NCI-H526 (cell line): ENCODE results near the gene PLCL1.

Source experiments
- DNase-seq, 2 experiments: peaks; one replicate each; lab custom pipeline; 2025; lab: John Stamatoyannopoulos, UW

PLCL1 gene

DNA sequence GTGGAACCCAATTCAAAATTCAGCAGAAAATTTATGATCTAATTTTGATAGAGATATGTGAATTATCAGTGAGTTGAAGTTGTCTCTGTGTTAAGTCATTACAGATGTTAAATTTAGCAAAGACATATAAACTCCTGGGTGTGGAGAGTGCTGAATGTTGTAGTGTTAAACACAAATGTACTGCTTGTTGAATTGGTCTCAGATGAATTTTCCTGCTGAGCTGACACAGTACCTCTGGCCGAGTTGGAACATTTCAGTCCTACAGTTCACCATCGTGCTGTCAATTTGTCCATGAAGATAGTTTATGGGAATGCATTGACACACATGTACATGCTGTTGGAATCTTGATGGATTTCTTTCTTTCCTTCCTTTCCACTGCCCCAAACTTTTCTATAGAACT lies 255.9 kb downstream of the PLCL1 start:
- no peak for DNase-seq

DNA sequence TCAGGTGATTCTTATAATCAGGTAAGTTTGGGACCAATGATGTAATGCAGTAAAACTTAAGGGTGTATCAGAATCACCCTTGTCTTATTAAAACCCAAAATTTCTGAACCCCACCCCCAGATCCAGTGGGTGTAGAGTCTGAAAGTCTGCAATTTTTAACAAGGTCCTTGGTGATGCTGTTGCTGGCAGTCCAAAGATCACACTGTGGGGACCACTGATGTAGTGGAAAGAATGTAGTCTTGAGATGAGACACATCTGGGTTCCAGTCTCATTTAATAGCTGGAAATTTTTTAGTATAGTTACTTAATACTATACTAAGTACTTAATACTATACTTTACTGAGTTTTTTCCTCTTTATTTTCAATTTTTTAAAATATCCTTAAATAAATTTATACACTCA lies 258.4 kb downstream of the PLCL1 start:
- no peak for DNase-seq

DNA sequence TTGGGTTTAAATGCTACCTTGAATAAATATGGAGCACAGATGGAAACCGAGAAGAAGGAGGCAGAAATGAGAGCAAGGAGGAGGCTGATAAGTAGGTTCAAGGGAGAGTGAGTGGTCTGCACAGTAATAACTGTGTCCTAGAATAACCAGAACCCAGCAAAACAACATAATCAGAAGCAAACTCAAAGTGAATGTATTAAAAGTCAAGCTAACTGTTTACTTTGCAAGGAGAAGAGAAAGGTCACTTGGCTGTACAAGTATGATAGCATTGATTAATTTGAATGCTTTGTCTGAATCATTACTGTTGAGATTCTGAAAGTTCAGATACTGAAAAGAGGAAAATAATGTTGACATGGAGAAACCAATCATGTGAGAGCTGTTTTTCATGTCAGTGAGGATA lies 258.8 kb downstream of the PLCL1 start:
- DNase-seq = no peak

DNA sequence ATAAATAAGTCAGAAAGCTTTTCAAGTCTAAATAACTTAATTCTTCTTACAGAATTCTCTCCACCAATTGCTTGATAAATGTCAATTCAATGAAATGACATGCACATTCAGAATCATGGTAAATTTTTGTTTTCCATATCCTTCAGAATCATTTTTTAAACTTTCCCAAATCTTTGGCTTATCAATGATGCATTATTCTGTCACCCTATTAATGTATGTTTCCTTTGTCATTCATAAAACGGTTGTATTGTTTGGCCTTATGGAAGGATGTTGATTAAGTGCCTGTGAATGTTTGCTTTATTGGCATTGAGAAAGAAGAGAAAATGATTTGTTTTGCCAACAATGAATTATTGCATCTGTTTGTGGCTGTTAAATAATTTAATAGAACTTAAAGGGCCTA lies 260.9 kb downstream of the PLCL1 start:
- DNase-seq = no peak

DNA sequence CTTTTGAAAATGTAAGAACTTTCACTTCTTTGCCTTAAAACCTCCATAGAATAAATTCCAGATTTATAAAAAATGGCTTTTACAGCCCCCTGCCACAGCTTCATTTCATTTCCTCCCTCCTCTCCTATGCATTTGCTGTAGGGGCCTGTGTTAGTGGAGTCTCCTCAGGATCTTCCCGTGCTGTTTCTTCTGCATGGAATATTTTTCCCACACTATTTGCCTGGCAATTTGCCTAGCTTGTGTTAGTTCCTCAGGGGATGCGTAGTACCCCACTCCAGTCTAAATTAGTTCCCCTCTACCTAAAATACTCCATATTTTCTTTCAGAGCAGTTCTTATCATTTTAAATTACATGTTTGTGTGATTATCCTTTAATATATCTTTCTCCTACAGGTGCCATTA lies 262.2 kb downstream of the PLCL1 start:
- DNase-seq = peak in 1 of 2 experiments; percentile 16

DNA sequence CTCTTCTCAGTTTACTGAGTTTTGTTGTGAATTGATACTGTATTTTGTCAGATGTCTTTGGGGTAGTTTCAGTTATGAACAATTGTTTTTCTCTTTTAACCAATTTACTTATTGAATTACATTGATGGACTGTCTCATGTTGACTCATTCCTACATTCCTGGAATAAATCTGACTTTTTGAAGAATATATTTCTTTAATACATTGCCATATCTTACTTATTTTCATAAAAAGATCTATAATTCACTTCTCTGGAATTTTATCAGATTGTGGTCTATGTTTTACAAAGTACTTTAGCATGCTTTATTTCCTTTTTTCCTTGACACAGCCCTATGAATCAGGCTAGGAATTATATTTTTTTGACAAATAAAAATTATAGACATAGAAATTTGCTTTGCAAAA lies 268.3 kb downstream of the PLCL1 start:
- no peak for DNase-seq

DNA sequence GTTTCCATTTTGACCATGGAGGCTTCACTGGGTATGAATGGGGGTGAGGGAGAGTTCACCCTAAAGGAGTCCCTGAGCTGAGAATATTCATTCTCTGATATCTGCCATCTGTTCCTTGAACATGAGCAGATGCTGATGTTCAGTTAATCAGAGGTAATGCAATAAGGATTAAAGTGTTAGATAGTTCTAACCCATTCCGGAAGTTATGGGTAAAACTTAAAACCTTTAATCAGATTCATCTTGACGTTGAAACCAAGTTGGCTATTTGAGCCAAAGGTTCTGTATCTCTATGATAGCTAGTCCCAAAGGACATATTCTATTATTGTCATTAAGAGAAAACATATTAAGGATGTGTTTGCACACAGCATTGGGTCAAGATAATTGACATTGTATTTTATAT lies 268.9 kb downstream of the PLCL1 start:
- no peak for DNase-seq

DNA sequence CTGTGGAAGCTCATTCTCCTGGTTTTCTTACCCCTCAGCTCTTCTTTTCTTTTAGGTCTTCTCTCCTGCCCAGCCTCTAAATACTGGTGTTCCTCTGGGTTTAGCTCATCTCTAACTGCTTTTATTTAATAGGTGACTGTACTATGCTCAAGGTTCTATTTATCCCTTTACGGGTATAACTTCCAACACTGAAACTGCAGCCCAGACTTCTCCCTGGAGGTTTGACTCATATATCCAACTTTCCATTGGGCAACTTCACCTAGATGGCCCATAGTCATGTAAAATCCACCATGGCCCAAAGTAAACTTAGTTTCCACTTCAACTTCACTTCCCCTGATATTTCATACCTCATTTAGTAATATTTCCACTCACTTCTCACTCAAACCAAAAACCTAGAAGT lies 273.1 kb downstream of the PLCL1 start:
- DNase-seq = no peak

DNA sequence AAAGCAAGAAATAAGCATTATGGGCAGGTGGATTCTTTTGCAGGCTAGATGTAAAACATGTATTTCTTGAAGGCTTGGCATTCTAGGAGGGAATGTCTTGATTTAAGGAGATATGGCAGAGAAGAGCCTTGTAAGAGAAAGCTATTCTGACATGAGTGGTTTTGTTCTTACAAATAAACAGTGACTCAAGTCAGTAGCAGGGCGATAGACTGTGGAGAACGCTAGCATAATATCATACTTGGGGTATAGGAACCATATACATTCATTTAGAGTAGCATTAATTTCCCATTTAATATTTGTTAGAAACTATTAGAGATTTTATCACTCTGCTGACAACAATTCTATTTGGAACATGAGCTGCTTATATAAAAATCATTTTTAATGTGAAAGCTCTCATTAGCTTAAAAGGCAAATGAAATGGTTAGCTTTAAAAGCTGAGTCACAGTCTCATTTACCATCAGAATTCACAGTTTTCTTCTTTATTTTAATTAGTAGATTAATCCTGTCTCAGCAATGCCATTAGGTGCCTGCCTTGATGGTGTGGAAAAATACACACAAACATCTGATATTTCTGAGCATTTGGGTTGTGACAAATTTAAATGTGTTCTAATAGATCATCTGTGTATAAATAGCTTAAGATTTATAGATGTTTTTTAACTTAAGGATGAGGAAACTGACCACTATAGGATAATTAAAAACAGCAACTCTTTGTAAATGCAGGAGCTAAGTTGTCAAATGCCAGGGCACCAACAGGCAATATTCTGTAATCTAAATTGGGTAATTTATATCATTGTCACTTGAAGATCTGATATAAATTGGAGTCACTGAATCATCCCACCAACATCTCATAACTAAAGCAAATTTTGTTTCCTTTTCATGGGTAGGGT lies 276.7 kb downstream of the PLCL1 start:
- DNase-seq = no peak

DNA sequence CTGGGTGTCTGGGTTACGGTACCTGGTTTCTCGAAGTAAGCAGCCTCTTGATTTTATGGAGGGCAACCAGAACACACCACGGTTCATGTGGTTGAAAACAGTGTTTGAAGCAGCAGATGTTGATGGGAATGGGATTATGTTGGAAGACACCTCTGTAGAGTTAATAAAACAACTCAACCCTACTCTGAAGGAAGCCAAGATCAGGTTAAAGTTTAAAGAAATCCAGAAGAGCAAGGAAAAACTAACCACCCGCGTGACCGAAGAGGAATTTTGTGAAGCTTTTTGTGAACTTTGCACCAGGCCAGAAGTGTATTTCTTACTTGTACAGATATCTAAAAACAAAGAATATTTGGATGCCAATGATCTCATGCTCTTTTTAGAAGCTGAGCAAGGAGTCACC lies 279.8 kb downstream of the PLCL1 start:
- DNase-seq = no peak

DNA sequence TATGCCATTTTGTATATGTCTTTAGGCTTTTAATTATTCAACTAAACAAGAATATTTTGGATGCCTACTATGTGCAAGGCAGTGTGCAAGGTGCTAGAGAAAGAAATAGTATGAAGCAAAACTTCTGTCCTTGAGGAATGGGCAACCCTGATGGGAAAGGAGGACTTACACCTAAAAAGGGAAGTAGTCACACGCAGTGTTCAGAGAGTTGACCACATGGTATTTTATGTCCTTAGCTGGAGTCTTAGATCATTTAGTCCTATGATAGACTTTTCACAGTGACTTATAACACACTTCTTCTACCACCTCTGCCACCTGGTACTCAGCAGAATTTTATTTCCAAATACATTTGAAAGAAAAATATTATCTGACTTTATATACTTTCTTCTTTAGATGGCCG lies 291.6 kb downstream of the PLCL1 start:
- no peak for DNase-seq

DNA sequence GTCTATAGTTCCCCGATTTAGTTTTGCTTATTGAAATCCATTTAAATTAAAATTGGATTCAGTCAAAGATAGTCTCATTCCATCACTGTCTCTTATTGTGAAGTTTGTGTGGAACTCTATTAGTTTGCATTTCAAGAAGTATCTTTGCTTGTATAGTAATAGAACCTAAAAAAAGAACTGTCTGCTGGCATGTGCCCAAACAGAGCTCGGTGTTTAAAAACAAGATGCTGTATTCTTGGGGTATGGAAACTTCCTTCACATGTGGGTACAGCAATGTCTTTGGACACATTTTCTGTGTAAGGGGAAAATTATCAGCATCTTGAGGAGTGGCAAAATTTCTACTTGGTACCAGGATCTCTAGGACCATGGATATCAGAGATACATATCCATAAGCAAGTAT lies 292.6 kb downstream of the PLCL1 start:
- DNase-seq = no peak

DNA sequence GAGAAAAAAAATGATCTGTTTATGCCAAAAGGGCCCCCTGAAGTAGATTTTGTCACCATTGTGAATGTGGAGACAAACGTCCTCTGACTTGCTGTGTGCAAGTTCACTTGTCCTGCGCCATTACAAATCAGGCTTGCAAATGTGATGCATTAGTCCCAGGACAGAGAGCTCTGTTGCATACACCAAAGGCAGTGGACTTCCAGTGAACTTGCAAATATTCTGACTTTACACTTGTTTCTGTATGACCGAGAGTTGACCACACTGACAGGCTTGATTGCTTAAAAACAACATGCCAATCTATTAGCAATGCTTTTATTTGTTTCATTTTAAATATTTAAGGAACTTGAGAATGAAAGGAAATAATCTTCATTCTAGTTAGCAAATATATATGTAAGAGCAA lies 293.2 kb downstream of the PLCL1 start:
- no peak for DNase-seq

DNA sequence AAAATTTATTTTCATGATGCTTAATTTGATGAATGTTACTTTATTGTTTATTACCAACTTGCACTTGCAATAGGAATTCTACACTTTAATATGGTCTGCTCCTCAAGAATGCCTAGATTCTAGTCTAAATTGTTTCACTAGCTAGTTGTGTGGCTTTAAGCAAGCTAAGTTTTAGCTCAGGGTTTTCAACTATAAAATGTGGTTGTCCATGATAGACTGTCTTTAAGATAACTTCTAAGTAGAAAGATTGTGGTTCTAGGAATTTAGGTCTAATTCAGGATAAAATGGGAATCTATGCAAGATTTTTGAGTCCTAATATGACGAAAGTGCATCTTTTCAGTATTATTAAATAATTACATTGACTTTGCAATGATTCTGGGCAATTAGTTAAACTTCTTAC lies 294.0 kb downstream of the PLCL1 start:
- no peak for DNase-seq

DNA sequence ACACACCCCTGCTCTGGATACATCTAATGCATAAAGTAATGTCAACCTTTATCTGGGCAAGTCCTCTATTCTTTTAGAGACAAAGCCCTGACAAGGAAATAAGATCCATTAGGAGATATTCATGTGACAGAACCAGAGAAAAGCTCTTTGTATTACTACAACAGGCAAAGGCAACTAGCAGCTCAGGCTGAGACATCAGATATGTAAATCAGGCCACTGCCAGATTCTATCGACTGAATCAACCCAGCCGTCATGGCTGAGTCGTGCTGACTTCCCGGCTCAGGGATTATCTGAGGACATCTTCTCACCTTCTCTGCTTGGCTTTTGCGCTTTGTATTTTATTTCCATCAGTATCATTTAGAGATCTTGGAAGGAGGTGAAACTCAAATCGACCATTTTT lies 294.5 kb downstream of the PLCL1 start:
- DNase-seq = peak; percentile 72 to 82

DNA sequence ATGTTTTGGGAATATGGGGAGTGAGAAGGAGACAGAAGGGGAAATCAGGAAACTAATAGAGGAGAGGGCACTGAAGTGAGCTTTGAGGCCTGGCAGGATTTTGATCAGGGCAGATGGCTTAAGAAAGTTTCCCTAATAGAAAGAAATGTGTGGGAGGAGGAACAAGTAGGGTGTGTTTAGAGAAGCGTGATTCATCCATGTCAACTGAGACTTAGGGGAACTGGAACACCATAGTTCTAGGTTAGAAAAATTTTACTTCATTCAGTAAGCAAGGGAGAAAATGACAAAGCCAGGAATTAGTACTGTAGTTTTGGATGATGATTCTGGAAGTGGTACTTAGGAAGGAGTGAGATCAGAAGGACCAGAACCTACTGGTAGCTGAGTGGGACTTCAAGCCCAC lies 296.0 kb downstream of the PLCL1 start:
- no peak for DNase-seq

DNA sequence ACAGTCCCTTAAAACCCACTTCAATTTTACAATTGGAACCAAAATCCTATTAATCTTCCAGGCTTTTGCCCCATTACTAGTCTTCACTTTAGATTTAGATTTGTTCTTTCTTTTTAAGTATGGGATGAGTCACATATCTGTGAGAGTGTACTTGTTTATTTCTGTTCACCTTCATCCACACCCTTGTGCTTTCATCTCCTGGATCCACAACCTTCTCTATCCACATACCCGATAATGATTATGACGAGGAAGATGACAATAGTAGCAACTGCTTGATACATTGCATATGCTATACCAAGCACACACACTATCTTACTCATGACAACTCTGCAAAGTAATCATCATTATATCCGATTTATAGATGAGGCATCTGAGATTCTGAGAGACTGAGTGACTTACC lies 297.3 kb downstream of the PLCL1 start:
- DNase-seq = no peak

DNA sequence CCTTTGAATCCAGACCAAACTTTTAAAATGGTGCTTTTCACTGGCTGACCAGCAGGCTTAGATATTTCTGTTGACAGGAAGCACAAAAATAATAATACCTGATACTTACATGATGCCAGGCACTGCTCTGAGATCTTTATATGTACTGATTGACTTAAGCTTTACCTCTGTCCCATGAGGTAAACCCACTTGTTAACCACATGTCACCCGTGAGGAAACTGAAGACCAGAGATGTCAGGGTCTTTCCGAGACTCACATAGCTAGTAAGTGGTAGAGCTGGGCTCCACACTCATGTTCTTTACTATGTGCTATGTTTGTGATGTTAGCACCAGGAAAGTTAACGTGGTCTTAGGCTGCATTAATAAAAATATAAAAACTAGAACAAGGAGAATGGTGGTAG lies 297.7 kb downstream of the PLCL1 start:
- no peak for DNase-seq

DNA sequence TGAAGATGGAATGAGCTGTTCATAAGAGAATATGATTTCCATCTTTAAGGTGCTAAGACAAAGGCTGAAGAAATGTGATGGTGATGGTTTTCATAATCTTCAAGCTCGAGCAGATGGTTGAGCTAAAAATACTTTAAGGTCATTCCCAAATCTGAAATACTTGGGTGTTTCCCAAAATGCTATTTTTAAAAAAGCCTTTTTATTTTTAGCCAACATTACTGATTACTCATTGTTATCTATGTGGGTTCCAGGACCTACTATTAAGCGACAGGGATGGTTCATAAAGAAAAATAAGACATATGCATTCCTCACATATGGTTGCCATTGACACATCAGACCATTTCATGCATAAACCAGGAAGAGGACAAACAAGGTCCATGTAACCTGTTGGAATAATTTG lies 298.5 kb downstream of the PLCL1 start:
- DNase-seq = no peak

DNA sequence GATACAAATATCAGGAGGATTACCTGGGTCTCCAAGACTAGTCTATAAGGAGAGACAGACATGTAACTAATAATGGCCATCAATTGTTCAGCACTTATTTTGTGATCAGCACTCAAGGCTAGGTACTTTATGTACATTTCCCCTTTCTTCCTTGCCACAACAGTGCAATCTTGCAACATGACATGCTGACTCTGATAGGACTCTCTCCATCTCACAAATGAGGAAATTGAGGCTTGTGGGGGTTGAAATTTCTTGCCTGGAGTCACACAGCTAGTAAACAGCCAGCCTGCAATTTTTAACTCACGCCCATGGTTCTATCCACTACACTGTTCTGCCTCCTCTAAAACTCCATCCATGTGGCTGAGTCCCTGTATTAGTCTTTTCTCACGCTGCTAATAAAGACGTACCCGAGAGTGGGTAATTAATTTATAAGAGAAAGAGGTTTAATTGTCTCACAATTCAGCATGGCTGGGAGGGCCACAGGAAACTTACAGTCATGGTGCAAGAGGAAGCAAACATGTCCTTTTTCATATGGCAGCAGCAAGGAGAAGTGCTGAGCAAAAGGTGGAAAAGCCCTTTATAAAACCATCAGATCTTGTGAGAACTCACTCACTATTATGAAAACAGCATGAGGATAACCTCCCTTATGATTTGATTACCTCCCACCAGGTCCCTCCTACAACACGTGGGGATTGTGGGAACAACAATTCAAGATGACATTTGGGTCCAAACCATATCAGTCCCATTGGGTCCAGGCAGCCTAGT lies 302.4 kb downstream of the PLCL1 start:
- no peak for DNase-seq

DNA sequence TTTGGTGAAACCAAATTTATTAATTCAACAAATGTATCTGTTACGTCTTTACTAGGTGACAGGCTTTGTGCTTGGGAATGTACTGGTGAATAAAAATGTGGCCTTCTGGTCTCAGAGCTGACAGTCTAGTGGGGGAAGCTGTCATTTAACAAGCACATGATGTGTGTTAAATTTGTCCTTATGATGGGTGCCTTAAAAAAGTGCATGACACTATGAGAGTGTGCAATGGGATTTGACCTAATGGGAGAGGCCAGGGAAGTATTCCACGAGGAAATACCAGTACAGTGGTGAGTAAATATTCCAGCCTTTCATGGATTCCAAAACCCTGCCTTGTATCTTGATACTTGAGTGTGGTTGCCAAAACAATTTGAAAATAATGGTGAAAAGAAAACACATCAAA lies 308.9 kb downstream of the PLCL1 start:
- DNase-seq = no peak

DNA sequence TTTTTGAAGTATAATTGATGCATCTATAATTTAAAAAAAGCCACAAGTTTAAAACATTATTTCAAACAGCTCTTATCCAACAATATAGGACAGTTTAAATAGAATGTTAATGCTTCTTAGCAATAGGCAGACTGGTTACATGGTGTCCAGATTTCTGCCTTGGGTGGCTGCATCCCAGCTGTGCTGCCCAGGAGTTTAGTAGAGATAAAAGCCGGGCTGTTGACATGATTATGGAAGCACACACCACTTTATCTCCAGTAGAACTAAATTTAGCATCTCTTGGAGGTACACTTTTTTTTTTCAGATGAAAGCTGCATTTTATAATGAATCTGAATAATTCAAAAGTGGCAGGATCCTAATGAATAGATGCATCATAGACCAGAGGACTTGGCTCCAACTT lies 309.7 kb downstream of the PLCL1 start:
- DNase-seq = no peak

DNA sequence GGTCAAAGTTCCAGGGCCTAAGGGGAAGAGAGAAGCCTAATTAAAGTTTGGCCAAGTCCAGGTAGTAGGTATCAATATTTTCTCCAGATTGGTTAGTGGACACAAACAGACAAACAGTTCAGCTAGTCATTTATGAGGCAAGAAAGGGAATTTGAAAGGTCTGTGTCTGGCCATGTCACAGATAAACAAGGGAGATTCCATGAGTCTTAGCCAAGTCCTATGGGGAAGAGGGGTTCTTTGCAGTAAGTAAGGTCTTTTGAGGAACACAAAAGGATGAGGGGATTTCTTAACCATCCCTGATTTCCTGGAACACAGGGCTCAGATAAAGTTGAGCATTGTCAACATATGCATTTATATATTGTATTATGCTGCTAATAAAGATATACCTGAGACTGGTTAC lies 310.8 kb downstream of the PLCL1 start:
- no peak for DNase-seq

DNA sequence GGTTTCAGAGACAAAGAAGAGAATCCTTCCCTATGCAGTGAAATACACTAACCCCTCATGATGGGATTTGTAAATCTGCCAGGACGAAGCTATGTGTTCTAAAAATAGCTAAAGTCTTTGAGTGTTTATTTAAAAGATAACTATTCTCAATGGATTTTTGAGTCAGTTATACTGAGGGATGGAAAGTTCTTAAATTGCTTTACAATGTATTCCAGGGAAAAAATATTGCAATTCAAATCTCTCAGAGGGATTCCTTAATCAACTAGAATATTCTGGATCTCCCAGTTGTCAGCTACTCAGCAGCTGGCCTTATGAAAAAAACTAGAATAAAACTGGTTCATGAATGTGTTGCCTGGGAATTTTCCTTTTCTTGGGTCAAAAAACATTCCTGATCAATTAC lies 312.4 kb downstream of the PLCL1 start:
- no peak for DNase-seq
